Subcutaneous adipose tissue (tissue), 4 donors: ENCODE measurements around the gene PHF23. TPM values are rescaled to one million over a fixed set of nuclear protein-coding genes. Genes with fewer than 3 reads are reported as not detected.

Experiments used
- CTCF ChIP-seq: fragments of 450-650 bp; IDR thresholded peaks from one replicate; pipeline ENCODE4 v1.5.1; 2016; ENCODE audit warnings: low read depth, mild to moderate bottlenecking, control low read depth, antibody characterized with exemption, moderate library complexity
- total RNA-seq, 4 donors: library from RNA; depleted of rRNA; stranded (reverse); fragments of >200 nt; gene quantifications; one replicate each; pipeline ENCODE4 v1.1.0, GENCODE V29; 2016

The PHF23 gene
- total RNA-seq, 4 donors from 2014 or later: 14.5 to 27.6 (median 19.3) TPM

- no peak for TF ChIP-seq CTCF
These were observed 16.9 kb downstream of the PHF23 start for GRCh38 chr17:7222093-7222971.

DNA sequence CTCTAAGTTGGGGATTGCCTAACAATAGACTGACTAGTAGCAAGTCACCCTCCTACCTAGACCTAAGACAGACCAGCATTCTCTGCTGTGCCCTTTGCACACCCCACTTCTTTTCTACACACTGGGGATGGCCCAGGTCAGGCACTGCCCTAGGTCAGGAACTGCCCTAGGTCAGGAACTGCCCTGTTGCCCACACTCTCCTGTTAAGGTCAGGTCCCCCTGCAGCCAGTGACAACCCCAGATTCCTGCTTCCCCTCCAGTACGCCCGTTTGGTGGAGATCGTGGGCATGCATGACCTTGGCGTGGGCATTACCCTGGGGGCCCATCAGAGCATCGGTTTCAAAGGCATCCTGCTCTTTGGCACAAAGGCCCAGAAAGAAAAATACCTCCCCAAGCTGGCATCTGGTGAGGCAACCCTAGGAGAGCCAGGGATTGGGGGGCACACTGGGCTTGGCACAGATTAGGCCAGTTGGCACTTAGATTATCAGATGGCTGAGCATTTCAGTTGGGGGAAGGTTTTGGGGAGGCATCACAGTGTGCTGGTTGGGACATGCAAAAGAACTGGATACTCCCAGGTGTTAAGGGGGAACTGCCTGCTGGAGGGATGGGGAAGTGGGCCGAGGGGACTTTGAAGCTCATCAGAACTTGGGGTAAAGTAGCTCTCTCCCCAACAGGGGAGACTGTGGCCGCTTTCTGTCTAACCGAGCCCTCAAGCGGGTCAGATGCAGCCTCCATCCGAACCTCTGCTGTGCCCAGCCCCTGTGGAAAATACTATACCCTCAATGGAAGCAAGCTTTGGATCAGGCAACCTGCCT, 17.8 kb downstream of the PHF23 start:
- no peak for TF ChIP-seq CTCF

- TF ChIP-seq CTCF: no peak
These were observed 18.5 kb downstream of the PHF23 start for GRCh38 chr17:7220593-7221277.

DNA sequence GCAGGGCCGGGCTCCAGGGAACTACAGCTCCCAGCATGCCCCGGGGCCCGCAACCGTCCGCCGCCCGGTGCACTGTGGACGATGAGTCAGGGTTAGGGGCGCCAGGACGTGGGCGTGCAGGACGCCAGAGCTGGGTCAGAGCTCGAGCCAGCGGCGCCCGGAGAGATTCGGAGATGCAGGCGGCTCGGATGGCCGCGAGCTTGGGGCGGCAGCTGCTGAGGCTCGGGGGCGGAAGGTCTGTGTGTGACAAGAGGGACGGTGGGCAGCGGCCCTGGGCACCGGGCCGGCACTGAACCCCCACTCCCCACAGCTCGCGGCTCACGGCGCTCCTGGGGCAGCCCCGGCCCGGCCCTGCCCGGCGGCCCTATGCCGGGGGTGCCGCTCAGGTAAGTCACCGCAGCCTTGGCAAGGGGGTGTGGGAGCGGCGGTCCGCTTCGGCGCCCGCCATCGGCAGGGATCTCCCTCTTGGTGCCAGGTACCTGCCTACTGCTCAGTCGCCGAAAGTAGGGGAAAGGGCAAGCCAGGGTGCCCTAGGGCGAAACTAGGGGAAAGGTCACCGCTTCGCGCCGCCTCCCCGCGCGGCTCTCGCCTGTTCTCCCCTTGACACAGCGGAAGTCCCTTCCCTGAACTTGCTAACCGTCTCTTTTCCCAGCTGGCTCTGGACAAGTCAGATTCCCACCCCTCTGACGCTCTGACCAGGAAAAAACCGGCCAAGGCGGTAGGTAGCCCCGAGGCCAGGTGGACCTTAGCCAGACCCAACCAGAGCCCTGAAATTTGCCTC, 19.3 kb downstream of the PHF23 start, which contains the start of the genes ACADVL and DLG4:
ACADVL (plus strand) TSS at position 127 of the 781 bp plus-strand sequence; CDS start at position 174, 47 bp downstream.
DLG4 (minus strand) TSS at position 25 of the 781 bp plus-strand sequence.
- TF ChIP-seq CTCF: no peak

DNA sequence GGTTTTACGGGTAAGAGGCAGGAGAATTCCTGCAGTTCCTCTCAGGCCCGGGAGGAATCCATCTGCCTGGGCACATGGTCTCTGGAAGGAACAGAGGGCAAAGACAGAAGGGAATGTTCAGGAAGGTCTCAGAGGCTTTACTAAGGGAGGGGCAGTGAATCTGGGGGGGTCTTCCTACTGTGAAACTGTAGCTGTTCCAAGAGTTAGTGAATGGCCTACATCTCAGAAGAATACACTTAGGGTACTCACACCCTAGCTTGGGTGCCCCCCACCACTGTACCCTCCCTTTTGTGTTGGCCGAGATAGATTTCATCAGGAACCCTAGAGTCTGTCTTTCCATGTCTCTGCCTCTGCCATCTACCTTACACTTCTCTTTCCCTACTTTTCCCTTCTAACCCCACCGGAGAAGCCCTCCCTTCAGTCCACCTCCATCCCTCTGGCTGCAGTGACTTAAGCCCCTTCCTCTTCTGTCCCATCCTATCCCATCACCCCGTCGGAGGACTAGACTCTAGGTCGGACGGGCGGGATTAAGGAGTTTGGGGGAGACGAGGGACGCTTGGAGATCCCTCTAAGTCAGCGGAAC, 19.9 kb downstream of the PHF23 start:
- no peak for TF ChIP-seq CTCF

DNA sequence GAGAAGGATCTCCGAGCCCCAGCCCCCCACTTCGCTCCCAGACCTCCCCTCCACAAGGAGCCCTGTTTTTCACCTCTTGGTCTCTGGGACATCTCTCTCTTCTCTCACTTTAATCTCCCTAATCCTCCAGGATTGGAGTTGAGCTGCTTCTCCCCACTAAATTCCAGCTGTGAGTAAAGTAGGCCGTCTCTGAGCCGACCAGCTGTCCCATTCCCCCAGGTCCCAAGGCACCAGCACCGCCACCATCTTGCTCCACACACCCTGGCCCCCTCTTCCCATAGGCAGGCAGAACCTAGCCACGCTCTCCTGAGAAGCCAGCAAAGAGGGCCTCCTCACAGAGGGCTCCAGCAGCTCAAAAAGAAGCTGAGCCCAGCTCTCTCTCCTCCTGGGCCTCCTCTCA, 20.5 kb downstream of the PHF23 start:
- no peak for TF ChIP-seq CTCF
